Lung microvascular endothelial cell (primary cell): ENCODE results near the gene FMO1. TPM values are rescaled to one million over a fixed set of nuclear protein-coding genes. Genes with fewer than 3 reads are reported as not detected.

Experiments
- total RNA-seq: library from RNA; depleted of rRNA; stranded (reverse); fragments of >200 nt; gene quantifications from 2 replicates; pipeline ENCODE4 v1.2.1, GENCODE V29; 2014

Gene FMO1
- total RNA-seq, 1 donor from 2014 or later: not detected

Other genes with a start within 250 kb of the FMO1 start
- gene FMO3, start 157.6 kb upstream of the FMO1 start, total RNA-seq: not detected in 2 replicates
- 0.20 TPM in 1 of 2 replicates, not detected in the other for gene FMO2, start 63.2 kb upstream of the FMO1 start, total RNA-seq
- gene FMO4, start 65.7 kb downstream of the FMO1 start, total RNA-seq: 0.79 and 1.1 TPM in 2 replicates
- 31.6 and 34.5 TPM in 2 replicates for gene PRRC2C, start 237.0 kb downstream of the FMO1 start, total RNA-seq